ENCODE results near the gene NSG1. TPM values are rescaled to one million over a fixed set of nuclear protein-coding genes. Genes with fewer than 3 reads are reported as not detected.
"Not testable (repeated sequence)": the region's sequence is repeated elsewhere in the genome, so short reads cannot be mapped to it uniquely, and the experiment has no call there.

NSG1 gene
- polyA plus RNA-seq (ENCODE audit: insufficient read length in 3 of 3) = 1 to 10 TPM; 3.6 to 4.8 (median 4.3) TPM
- long read RNA-seq, donor 1, partial matches to known transcripts = 18 of 42 reads
- long read RNA-seq, donor 1, other reads (novel, unspliced or antisense) = 24 of 42 reads
- long read RNA-seq, donor 2, partial matches to known transcripts = 0 of 3 reads
- long read RNA-seq, donor 2, other reads (novel, unspliced or antisense) = 0 of 3 reads
- long read RNA-seq, donor 3, partial matches to known transcripts = 22 of 35 reads
- long read RNA-seq, donor 3, other reads (novel, unspliced or antisense) = 13 of 35 reads
- long read RNA-seq, donor 4, partial matches to known transcripts = 0 of 1 reads
- long read RNA-seq, donor 4, other reads (novel, unspliced or antisense) = 0 of 1 reads
- long read RNA-seq, donor 5, partial matches to known transcripts = 0 of 1 reads
- long read RNA-seq, donor 5, other reads (novel, unspliced or antisense) = 0 of 1 reads
- long read RNA-seq, donor 6 = 0 reads
- long read RNA-seq, donor 7, partial matches to known transcripts = 0 of 1 reads
- long read RNA-seq, donor 7, other reads (novel, unspliced or antisense) = 0 of 1 reads
- long read RNA-seq, donor 8, partial matches to known transcripts = 0 of 1 reads
- long read RNA-seq, donor 8, other reads (novel, unspliced or antisense) = 0 of 1 reads
- long read RNA-seq, donor 9, partial matches to known transcripts = 39 of 65 reads
- long read RNA-seq, donor 9, other reads (novel, unspliced or antisense) = 25 of 65 reads
- long read RNA-seq, donor 10 = 0 reads
- long read RNA-seq, donor 11, partial matches to known transcripts = 0 of 1 reads
- long read RNA-seq, donor 11, other reads (novel, unspliced or antisense) = 0 of 1 reads
- long read RNA-seq, donor 12, partial matches to known transcripts = 0 of 1 reads
- long read RNA-seq, donor 12, other reads (novel, unspliced or antisense) = 0 of 1 reads
- long read RNA-seq, donor 13 = 0 reads
- long read RNA-seq, donor 14 = 0 reads
- long read RNA-seq, donor 15, partial matches to known transcripts = 0 of 5 reads
- long read RNA-seq, donor 15, other reads (novel, unspliced or antisense) = 0 of 5 reads
- long read RNA-seq, donor 16 = 0 reads

DNA sequence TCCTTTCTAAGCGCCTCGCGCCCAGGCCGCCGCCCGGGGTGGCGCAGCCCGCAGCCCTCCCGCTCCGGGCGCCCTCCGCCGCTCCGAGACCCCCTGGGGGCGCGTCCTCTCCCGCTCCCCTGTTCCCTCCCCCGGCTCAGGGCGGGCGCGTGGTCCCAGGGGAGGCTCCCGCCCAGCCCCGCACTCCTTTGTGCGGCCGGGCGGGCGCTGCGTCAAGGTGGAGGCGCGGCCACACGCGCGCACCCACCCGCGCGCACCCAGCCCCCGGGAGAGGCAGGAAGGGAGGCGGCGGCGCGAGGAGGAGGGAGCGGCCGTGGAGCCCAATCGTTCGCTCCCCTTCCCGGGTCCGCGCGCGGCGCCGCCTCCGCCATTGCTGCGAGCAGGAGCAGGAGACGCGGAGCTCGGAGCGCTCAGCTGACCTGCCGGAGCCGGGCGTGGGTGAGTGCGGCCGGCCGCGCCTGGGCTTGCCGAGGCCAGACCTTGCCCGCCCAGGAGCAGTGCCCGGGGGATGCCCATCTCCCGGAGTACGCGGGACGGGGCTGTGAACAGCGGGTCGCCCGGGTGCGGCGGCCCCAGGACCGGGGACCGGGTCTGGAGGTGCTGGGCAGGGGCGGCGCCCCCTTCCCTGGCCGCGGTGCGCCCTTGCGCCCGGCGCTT is at the start of gene NSG1:
Gene NSG1 (plus strand): TSS at position 367 of the 657 bp plus-strand sequence. CDS start 528 bp downstream, outside the sequence.
- DNase-seq = no peak

DNA sequence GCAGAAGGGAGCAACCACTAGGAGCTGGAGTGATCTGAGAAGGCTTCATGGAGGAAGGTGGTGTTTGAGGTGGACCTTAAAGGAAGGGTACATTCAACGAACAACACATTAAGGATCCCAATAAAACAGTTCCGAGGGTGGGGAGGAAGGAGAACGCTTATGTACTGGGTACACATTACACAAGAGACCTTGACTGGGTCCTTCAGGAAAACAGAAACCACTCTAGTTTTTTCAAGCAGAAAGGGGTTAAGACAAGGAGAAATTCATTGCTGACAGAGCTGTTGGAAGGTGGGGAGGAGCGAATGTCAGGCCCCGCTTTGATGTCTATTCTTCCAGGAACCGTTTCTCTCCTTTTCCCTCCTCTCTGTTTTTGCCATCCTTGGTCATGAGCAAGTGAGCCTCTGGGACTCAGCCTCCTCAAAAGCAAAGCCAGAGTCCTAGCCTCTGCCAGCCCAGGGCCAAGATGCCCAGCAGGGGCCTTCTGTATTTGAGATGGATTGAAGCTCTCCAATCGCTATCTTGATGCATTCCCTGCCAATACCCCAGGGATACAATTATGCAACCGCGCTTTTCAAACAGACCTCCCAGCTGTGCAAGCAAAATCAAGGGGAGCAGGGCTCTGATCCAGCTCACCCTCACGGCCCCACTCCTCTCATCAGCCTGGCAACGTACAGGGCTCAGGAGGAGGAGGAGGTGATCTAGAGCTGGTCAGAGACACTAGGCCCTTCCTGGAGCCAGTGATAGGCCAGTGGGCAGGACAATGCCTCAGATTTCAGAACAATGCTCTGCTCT is 48.5 kb upstream of the NSG1 start:
- DNase-seq = no peak

DNA sequence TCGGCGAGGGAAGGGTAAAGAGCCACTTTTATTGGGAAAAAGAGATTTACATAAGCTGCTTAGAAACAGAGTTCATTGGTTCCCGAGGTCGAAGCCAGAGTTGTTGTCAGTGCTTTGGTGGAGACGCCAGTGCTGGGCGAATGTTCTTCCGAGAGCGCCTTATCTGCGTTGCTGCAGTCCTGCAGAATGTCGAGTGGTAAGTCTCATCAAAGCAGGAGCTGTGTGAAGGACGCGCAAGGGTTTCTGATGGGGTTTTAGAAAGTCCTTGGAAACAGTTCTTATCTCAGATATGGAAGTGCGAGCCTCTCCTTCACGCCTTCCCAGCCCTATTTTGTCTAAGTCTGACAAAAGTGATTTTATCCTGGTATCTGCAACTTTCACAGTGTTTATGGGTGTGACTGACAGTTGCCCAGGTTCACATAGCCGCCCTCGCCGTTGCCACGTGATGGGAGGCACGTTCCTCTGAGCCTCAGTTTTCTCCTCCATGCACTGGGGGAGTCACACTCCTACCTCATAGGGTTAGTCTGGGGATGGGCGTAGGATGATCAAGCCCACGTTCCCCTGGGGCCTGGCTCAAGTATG is 47.3 kb upstream of the NSG1 start:
- DNase-seq = no peak

DNA sequence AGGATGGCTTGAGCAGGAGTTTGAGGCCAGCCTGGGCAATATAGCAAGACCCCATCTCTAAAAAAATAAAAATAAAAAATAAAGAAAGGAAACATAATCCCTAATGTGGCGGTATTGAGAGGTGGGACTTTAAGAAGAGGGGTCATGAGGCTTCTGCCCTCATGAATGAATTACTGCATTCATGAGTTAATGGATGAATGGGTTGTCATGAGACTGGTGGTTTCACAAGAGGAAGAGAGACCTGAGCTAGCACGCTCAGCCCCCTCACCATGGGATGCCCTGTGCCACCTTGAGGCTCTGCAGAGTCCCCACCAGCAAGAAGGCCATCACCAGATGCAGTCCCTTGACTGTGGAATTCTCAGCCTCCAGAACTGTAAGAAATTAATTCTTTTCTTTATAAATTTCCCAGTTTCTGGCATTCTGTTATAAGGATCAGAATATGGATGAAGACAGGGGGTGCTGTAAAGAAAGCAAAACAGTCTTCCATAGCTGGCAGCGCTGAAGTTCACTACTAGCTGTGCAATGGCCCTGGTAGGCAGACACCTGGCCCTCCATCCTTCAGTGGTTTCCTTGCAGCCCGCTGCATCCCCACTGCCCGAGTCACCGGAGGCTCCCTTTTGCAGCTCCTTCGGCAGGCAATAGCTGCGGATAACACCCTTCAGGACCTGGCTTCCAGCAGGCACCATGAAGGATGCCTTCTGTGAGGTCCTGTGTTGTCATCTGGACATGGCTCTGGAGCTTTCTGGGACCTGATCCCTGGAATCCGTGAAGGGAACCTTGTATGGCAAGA is 44.8 kb upstream of the NSG1 start:
- DNase-seq = no peak

DNA sequence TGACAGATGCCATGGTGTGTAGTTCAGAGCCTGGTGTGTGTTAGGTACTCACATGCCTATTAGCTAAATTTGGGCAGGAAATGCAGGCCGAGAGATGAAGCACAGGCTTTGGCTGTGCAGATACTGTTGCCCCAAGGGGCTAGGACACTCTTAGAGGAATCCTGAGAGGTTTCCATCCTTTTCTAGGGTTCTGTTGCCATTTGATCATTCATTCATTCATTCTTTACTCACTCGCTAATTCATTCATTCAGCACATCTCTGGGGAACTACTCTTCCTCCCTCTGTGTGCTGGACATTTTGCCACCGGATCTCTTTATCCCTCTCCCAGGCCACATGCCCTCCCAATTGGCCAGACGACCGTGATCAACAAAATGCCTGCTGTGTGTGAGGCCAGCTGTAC is 43.9 kb upstream of the NSG1 start:
- no peak for DNase-seq

DNA sequence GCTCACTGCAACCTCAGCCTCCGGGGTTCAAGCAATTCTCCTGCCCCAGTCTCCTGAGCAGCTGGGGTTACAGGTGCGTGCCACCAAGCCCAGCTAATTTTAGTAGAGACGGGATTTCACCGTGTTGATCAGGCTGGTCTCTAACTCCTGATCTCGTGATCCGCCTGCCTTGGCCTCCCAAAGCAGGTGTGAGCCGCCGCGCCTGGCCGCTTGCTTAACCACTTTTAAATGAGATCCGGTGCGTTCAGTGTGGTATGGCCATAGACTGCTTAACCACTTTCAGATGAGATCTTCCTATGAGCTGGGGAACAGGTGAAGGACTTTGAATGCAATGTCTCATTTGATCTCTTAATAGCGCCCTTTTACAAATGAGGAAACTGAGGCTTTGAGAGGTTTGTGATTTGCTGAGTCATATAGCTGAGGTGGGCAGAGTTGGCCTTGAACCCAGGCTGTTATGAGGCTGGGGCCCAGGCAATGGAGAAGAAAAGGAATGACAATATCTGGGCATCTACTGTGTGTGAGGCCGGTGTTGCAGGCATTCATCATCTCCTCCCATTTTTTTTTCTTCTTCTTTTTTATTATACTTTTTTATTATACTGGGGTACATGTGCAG is 41.9 kb upstream of the NSG1 start:
- DNase-seq = no peak

- DNase-seq = no peak
These were observed 39.3 kb upstream of the NSG1 start for GRCh38 chr4:4347585-4347984.

- not testable (repeated sequence) for DNase-seq
These were observed 38.3 kb upstream of the NSG1 start for GRCh38 chr4:4348585-4348984.

DNA sequence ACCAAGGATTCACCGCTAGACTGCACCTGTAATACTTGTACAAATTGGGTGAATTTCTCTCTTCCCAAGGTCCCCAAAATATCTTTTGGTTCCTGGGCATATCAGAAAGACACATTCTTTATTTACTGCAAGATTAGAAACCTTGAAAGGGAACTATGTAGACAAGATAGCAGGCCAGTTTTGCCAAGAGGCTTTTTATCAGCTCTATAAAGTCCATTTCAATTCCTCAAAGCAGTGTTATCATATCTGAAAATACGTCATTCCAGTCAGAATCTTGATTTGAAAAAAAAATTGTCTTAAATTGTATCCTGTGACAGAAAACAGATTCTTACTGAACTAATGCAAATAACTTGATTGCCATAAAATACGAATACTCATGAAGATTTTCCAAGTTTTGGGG is 37.0 kb upstream of the NSG1 start:
- DNase-seq = no peak

GRCh38 chr4:4350909-4351308 is 36.0 kb upstream of the NSG1 start:
- DNase-seq = no peak

- no peak for DNase-seq
These were observed 31.6 kb upstream of the NSG1 start for GRCh38 chr4:4355302-4355701.

DNA sequence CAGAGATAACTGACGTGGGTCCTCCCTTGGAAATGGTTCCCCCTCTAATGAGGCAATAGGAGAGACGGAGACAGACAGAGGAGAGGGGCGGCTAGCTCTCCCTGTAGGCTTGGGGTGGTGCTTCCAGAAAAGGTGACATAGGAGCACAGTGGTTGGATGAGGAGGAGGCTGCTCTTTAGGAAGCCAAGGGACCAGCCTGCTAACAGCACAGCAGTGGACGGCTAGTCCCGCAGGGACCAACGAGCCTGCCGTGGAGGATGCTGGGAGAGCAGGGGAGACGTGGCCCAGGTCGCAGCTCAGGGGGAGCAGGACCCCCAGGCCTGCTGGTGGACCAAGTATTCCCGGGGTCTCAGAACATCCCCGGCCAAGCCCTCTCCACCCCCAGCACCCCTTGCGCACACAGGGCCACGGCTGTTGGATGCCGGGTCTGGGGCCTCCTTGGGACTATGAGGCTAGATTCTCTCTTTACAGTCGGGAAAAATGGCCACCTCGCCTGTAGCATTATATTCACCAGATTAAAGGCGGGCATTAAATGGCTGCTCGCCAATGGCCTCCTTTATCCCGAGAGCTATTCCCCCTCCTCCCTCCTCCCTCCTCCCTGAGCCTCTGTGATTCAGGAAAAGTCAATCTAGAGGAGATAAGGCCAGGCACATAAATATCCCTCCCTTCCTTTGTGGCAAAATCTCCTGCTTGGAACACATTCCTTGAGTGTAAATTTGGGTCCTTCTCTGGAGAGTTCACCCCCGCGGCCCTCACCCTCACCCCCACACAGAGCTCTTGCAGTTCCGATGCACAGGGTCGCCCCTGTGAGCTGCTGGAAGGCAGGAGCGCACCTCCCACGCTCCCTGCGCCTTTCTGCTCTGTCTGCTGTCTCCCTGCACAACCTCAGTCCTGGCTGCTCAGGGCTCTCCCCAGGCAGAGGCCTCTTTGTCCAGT is 30.5 kb upstream of the NSG1 start:
- DNase-seq = peak; percentile 20

DNA sequence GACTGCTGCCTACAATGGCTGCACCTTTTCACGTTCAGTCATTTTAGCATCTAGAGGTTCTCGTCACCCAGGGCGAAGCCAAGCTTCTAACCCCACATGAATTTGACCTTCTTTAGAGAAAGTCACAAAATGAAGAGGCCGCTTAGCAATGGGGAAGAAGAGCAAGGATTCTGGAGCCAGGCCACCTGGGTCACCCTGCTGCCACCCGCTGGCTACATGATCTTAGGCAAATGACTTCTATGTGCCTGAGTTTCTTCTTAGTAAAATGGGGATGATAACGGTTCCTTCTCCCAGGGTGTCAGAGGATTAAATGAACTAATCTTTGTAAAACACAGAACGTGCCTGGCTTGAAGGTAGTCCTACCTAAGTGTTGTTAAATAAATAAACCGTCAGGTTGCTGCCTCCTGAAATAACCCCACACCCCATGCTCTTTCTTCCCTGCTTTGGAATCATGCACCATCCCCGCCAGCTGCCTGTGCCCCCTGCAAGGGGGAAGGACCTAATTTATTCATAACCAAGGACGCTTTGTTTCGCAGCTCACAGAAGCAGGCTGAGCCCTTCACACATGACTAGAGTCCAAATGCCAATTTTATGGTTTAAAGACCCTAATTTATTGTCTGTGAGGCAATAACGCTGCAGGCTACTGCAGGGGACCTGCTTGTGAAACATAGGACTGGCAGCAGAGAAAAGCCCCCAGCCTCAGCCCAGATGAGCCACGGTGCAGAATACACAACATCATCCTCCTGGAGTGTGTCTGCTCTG is 28.6 kb upstream of the NSG1 start:
- DNase-seq = peak; percentile 17

DNA sequence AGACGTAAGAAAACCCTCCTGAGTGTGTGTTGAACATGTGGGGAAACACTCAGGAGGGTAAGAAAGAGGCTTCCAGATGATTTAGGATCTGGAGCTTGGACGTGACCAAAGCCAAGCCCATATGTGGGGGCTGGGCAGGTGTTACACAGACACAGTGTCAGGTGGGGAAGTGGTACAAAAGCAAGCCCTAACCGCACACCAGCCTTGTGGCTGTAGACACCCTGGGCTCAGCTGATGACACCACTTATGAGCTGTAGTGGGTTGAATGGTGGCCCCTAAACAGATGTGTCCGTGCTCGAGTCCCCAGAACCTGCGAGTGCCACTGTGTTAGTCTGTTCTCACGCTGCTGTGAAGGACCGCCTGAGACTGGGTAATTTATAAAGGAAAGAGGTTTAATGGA is 25.0 kb upstream of the NSG1 start:
- no peak for DNase-seq

DNA sequence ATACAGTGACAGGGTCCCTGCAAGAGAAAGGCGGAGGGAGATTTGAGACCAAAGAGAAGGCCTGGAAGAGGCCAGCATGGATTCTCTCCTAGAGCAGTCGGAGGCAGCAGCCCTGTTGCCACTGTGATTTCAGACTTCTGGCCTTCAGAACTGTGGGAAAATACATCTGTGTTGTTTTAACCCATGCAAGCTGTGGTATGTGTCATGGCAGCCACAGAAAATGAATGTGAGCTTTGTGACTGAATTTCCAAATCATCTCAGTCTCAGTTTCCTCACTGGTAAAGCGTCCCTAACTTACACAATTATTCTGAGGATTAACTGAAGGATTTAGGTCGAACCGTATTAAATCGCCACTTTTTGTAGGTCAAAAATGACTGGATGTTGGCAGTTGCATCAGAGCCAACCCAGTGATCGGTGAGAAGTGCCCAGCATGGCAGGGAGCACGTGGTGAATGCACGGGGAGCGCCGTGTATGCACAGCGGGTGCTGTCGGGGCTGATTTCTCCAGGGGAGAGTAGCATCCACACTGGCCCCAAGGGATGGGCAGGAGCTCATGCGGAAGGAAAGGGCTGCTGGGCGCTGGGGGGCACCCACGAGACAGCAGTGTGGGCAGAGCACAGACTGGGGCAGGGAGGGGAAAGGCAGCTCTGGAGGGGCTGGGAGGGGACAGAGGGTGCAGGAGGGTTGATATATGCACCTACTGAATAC is 23.8 kb upstream of the NSG1 start:
- no peak for DNase-seq

DNA sequence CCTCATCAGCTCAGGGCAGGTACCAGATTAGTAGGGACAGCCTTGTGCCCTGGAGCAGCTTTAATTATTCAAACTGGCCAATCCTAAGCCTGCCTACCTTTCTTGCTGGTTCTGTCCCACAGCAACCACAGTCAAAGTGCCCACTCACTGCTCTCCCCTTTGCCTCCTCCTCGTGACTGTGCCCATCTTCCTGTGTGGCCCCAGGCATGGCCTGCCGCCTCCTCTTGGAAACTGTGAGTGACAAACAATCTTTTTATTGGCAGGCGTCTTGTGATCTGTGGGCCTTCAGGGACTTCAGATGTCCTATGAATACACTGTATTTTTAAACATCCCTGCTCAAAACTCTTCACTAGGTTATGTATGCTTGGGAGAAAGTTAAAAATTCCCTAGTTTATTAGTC is 22.8 kb upstream of the NSG1 start:
- no peak for DNase-seq
